ENCODE data around the gene NCOA1. TPM values are rescaled to one million over a fixed set of nuclear protein-coding genes. Genes with fewer than 3 reads are reported as not detected.
"Not testable (repeated sequence)": the region's sequence is repeated elsewhere in the genome, so short reads cannot be mapped to it uniquely, and the experiment has no call there.

The NCOA1 gene
- total RNA-seq, 1 experiment from 2014 or later, result 15.4 TPM

DNA sequence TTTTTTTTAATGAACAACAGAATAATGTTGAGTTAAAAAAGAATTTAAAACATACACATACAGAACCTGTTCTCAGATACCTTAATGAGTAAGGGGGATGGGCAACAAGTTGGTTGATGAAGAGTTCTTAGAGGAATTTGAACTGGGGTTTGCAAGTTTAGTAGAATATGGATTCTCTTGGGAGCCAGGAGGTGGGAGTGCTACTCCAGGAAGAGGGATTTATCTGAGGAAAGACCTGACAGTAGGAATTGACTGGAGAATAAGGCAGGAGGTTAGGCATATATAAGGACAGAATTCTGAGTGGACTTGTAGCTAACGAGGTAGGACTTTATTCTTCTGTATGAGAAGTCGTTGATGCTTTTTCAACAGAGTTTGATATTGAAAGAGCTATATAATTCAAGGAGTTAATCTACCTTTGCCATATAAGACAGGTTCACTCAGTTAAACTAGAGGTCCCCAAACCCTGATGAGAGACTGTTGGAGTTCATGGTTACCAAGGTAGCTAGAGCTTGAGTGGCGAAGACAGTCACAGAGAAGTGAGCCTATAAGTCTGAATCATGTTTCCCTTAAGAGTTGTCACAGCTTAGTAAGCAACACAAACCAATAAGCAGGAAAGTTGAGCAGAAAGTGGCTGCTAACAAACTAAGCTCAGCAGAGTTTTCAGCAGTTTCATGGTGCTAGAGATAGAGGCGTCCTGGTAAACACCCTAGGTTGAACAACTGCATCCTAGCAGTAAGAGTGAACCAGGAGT, 88.2 kb downstream of the NCOA1 start:
- Mint-ChIP-seq H3K4me3 (ENCODE audit: unreplicated experiment) (no peak overlapping the region), H3K4me1 (ENCODE audit: insufficient read depth, unreplicated experiment) (no peaks in the 10 kb centered on the region), H3K36me3 (ENCODE audit: insufficient read depth, unreplicated experiment) (no peaks in the 10 kb centered on the region), H3K27me3 (ENCODE audit: insufficient read depth, unreplicated experiment) (no peaks in the 10 kb centered on the region), H3K9me3 (ENCODE audit: unreplicated experiment) (no peaks in the 10 kb centered on the region), H3K27ac (ENCODE audit: low read depth, unreplicated experiment) (no peak overlapping the region)
- no peak for DNase-seq (ENCODE audit: unreplicated experiment)
- POLR2A ChIA-PET, result interaction anchor here (0.6 to 0.9 kb wide), 2 partner anchors 13 to 714 kb away, joined by 3 to 4 read pairs; no protein-coding TSS in a partner anchor
- CTCF ChIA-PET, result interaction anchor here (0.6 kb wide), 2 partner anchors 31 to 122 kb away, joined by 3 to 4 read pairs; no protein-coding TSS in a partner anchor
- intact Hi-C loops (cut with micrococcal nuclease), result no loop called here
- TF ChIP-seq, protein P1, sequence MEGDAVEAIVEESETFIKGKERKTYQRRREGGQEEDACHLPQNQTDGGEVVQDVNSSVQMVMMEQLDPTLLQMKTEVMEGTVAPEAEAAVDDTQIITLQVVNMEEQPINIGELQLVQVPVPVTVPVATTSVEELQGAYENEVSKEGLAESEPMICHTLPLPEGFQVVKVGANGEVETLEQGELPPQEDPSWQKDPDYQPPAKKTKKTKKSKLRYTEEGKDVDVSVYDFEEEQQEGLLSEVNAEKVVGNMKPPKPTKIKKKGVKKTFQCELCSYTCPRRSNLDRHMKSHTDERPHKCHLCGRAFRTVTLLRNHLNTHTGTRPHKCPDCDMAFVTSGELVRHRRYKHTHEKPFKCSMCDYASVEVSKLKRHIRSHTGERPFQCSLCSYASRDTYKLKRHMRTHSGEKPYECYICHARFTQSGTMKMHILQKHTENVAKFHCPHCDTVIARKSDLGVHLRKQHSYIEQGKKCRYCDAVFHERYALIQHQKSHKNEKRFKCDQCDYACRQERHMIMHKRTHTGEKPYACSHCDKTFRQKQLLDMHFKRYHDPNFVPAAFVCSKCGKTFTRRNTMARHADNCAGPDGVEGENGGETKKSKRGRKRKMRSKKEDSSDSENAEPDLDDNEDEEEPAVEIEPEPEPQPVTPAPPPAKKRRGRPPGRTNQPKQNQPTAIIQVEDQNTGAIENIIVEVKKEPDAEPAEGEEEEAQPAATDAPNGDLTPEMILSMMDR (IDR thresholded peaks at IDR 0.05; ENCODE audit: unreplicated experiment), result no peak
- BruUV-seq (replicated peaks), result no TSS peak

DNA sequence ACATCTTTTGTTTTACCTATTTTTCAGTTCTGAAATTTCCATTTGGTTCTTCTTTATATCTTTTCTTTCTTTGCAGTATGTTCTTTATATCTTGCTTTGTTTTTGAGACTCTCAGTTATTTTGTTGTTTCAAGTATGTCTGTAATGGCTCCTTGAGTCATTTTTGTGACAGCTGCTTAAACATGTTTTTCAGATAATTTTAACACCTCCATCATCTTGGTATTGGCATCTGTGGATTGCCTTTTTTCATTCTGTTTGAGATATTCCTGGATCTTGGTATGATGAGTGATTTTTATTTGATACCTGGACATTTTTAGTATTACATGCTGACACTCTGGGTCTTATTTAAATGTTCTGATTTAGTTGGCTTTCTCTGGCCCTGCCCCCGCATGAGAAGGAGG, 89.5 kb downstream of the NCOA1 start:
- no peak for DNase-seq (ENCODE audit: unreplicated experiment)
- BruUV-seq (replicated peaks), result no TSS peak
- Mint-ChIP-seq H3K27me3 (ENCODE audit: insufficient read depth, unreplicated experiment) (no peaks in the 10 kb centered on the region), H3K36me3 (ENCODE audit: insufficient read depth, unreplicated experiment) (no peaks in the 10 kb centered on the region), H3K27ac (ENCODE audit: low read depth, unreplicated experiment) (no peak overlapping the region), H3K9me3 (ENCODE audit: unreplicated experiment) (no peaks in the 10 kb centered on the region), H3K4me3 (ENCODE audit: unreplicated experiment) (no peak overlapping the region), H3K4me1 (ENCODE audit: insufficient read depth, unreplicated experiment) (no peaks in the 10 kb centered on the region)
- ChIA-PET CTCF (no interaction called here), POLR2A (no interaction called here)
- TF ChIP-seq, protein P1 (IDR thresholded peaks at IDR 0.05; ENCODE audit: unreplicated experiment), result no peak
- intact Hi-C loops (cut with micrococcal nuclease), result no loop called here

DNA sequence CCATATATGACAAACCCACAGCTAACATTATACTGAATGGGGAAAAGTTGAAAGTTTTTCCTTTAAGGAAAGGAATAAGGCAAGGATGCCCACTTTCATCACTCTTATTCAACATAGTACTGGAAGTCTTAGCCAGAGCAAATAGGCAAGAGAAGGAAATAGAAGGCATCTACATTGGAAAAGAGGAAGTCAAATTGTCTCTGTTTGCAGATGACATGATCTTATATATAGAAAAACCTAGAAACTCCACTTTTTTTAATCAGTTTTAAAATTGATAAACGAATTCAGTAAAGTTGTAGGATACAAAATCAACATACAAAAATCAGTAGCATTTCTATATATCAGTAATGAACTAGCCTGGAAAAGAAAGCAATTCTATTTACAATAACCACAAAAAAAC, 90.9 kb downstream of the NCOA1 start:
- DNase-seq (ENCODE audit: unreplicated experiment); intact Hi-C loops (cut with micrococcal nuclease); BruUV-seq (replicated peaks); H3K4me3 Mint-ChIP-seq (ENCODE audit: unreplicated experiment); H3K36me3 Mint-ChIP-seq (ENCODE audit: insufficient read depth, unreplicated experiment); H3K9me3 Mint-ChIP-seq (ENCODE audit: unreplicated experiment); POLR2A ChIA-PET; H3K27ac Mint-ChIP-seq (ENCODE audit: low read depth, unreplicated experiment); H3K4me1 Mint-ChIP-seq (ENCODE audit: insufficient read depth, unreplicated experiment); H3K27me3 Mint-ChIP-seq (ENCODE audit: insufficient read depth, unreplicated experiment): not testable (repeated sequence)
- CTCF ChIA-PET, result interaction anchor here (0.6 to 1.0 kb wide), 2 partner anchors 12 to 172 kb away, joined by 3 read pairs; no protein-coding TSS in a partner anchor

DNA sequence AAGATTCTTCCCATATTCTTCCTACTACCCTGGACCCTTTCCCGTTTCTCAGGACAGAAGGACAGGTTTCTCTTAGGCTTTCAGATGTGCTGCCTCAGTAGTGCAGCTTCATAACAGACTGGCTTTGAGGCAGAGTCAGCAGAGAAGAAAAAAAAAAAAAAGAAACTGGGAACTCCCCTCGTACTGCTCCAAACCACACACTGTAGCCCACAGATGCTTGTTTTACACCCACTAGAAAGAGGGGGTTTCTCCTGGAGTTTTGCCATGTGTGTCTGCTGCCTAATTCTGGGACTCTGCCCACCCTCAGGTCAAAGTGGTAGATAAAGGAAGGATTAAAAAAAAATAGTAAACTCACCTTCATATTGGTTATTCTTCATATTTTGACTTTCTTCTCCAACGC, 95.9 kb downstream of the NCOA1 start:
- no peaks in the 10 kb centered on the region for H3K4me1 Mint-ChIP-seq (ENCODE audit: insufficient read depth, unreplicated experiment)
- H3K9me3 Mint-ChIP-seq (ENCODE audit: unreplicated experiment), result no peaks in the 10 kb centered on the region
- CTCF ChIA-PET, result interaction anchor here (1.1 kb wide), 1 partner anchor 127 kb away, joined by 4 read pairs; no protein-coding TSS in a partner anchor
- H3K27me3 Mint-ChIP-seq (ENCODE audit: insufficient read depth, unreplicated experiment), result no peaks in the 10 kb centered on the region
- no peak for DNase-seq (ENCODE audit: unreplicated experiment)
- intact Hi-C loops (cut with micrococcal nuclease), result no loop called here
- H3K36me3 Mint-ChIP-seq (ENCODE audit: insufficient read depth, unreplicated experiment), result peaks cover 4% of the 10 kb centered on the region
- no TSS peak for BruUV-seq (replicated peaks)
- no peak overlapping the region for H3K4me3 Mint-ChIP-seq (ENCODE audit: unreplicated experiment)
- POLR2A ChIA-PET, result interaction anchor here (0.6 kb wide), 1 partner anchor 767 kb away, joined by 3 read pairs; no protein-coding TSS in a partner anchor
- no peak overlapping the region for H3K27ac Mint-ChIP-seq (ENCODE audit: low read depth, unreplicated experiment)
- TF ChIP-seq, protein P1 (IDR thresholded peaks at IDR 0.05; ENCODE audit: unreplicated experiment), result no peak

All from MCF 10A (cell line).